BLaER1 (cell line): ENCODE data around the gene FOXP1.
A peak's percentile ranks its signal among the peaks of the same experiment; 100 is the strongest.

Experiments
- H3K27ac ChIP-seq: shearing (Covaris generic); formaldehyde crosslinking; 2 replicates; pipeline ENCODE4 v1.8.1; 2022
- H3K27me3 ChIP-seq: shearing (Covaris generic); formaldehyde crosslinking; 2 replicates; pipeline ENCODE4 v1.8.1; 2022
- H3K36me3 ChIP-seq: shearing (Covaris generic); formaldehyde crosslinking; 2 replicates; pipeline ENCODE4 v1.8.1; 2022
- H3K4me1 ChIP-seq: shearing (Covaris generic); formaldehyde crosslinking; 2 replicates; pipeline ENCODE4 v1.8.1; 2022
- H3K4me2 ChIP-seq: shearing (Covaris generic); formaldehyde crosslinking; 2 replicates; pipeline ENCODE4 v1.8.1; 2022
- H3K4me3 ChIP-seq: shearing (Covaris generic); formaldehyde crosslinking; 2 replicates; pipeline ENCODE4 v1.8.1; 2022
- H3K9ac ChIP-seq: shearing (Covaris generic); formaldehyde crosslinking; 2 replicates; pipeline ENCODE4 v1.8.1; 2022
- H3K9me3 ChIP-seq: shearing (Covaris generic); formaldehyde crosslinking; 2 replicates; pipeline ENCODE4 v1.8.1; 2022
- H4K20me1 ChIP-seq: shearing (Covaris generic); formaldehyde crosslinking; 2 replicates; pipeline ENCODE4 v1.8.1; 2022
- Cebpa-rat ChIP-seq: shearing (Covaris generic); IDR thresholded peaks from 2 replicates; pipeline ENCODE4 v1.8.1; 2022

FOXP1 gene

DNA sequence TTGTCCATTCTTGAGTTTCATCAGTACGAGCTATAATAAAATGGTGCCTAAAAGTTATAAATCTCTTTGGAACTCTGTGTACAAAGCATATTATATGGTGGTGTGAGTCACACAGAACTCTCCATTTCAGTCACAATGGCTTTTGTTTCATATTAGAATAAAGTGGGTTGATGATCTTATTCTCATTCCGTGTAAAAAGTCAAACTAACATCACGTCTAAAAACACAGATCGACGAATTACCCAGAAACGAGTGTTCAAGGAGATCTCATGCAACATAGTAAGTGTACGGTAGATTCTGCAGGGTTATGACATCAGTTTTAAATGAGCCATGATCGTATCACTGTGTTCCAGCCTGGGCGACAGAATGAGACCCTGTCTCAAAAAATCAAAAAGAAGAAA, 122.4 kb downstream of the FOXP1 start:
- Histone ChIP-seq H3K4me1 (peaks cover 27% of the 10 kb centered on the region), H3K36me3 (no peaks in the 10 kb centered on the region), H3K9ac (no peak overlapping the region), H3K27ac (no peak overlapping the region), H3K4me3 (no peak overlapping the region), H3K9me3 (no peaks in the 10 kb centered on the region), H3K27me3 (peaks cover 12% of the 10 kb centered on the region), H4K20me1 (peaks cover 6% of the 10 kb centered on the region; the same call in 1 of the 2 replicates), H3K4me2 (no peak overlapping the region)
- no peak for TF ChIP-seq Cebpa-rat

DNA sequence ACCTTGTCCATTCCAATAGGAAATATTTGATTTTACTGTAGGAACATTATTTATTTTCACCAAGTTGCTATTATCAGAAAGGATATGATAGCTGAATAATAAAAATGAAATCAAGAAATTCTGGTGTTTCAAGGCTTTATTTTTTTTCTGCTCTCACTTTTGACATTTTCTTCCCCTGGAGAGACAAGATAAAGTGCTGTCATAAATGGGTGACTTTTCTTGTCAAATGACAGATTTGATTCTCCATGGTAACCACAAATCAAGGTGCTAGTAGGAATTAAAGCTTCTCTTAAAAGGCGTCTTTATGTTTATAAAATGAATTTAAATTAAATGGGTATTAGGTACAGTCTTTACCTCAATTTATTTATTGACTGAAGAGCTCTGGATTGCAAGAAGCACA, 124.6 kb downstream of the FOXP1 start:
- no peaks in the 10 kb centered on the region for H3K9me3 ChIP-seq
- H4K20me1 ChIP-seq: peaks cover 6% of the 10 kb centered on the region; the same call in 1 of the 2 replicates
- TF ChIP-seq Cebpa-rat: no peak
- no peak overlapping the region for H3K4me3 ChIP-seq
- no peak overlapping the region for H3K27ac ChIP-seq
- H3K4me1 ChIP-seq: peaks cover 28% of the 10 kb centered on the region
- H3K4me2 ChIP-seq: no peak overlapping the region
- H3K36me3 ChIP-seq: no peaks in the 10 kb centered on the region
- no peak overlapping the region for H3K9ac ChIP-seq
- peaks cover 34% of the 10 kb centered on the region for H3K27me3 ChIP-seq

GRCh38 chr3:71456826-71457225, 126.7 kb downstream of the FOXP1 start:
- Histone ChIP-seq H3K9ac (no peak overlapping the region), H3K27me3 (peaks cover 45% of the 10 kb centered on the region), H3K27ac (no peak overlapping the region), H3K4me3 (no peak overlapping the region), H3K4me2 (no peak overlapping the region; the same call in 1 of the 2 replicates), H3K36me3 (no peaks in the 10 kb centered on the region), H3K9me3 (no peaks in the 10 kb centered on the region), H4K20me1 (peaks cover 6% of the 10 kb centered on the region; the same call in 1 of the 2 replicates), H3K4me1 (peaks cover 28% of the 10 kb centered on the region)
- no peak for TF ChIP-seq Cebpa-rat

- H3K27me3 ChIP-seq: peaks cover 45% of the 10 kb centered on the region
- TF ChIP-seq Cebpa-rat: no peak
- H3K4me1 ChIP-seq: peaks cover 28% of the 10 kb centered on the region
- no peak overlapping the region for H3K27ac ChIP-seq
- no peaks in the 10 kb centered on the region for H3K36me3 ChIP-seq
- H3K9ac ChIP-seq: no peak overlapping the region
- no peaks in the 10 kb centered on the region for H3K9me3 ChIP-seq
- H3K4me3 ChIP-seq: no peak overlapping the region
- peaks cover 6% of the 10 kb centered on the region; the same call in 1 of the 2 replicates for H4K20me1 ChIP-seq
- H3K4me2 ChIP-seq: peak overlapping the region; percentile 60
Measured at GRCh38 chr3:71456156-71456555, 127.4 kb downstream of the FOXP1 start.

GRCh38 chr3:71454512-71455403, 128.8 kb downstream of the FOXP1 start:
- no peak for TF ChIP-seq Cebpa-rat
- no peaks in the 10 kb centered on the region for H3K9me3 ChIP-seq
- peaks cover 45% of the 10 kb centered on the region for H3K27me3 ChIP-seq
- no peak overlapping the region for H3K27ac ChIP-seq
- H3K9ac ChIP-seq: no peak overlapping the region
- H4K20me1 ChIP-seq: peaks cover 6% of the 10 kb centered on the region; the same call in 1 of the 2 replicates
- no peak overlapping the region for H3K4me3 ChIP-seq
- no peaks in the 10 kb centered on the region for H3K36me3 ChIP-seq
- H3K4me2 ChIP-seq: 0 out of 2 replicates have a peak overlapping the region, but pooled peaks have one; percentile 6
- H3K4me1 ChIP-seq: peaks cover 28% of the 10 kb centered on the region

DNA sequence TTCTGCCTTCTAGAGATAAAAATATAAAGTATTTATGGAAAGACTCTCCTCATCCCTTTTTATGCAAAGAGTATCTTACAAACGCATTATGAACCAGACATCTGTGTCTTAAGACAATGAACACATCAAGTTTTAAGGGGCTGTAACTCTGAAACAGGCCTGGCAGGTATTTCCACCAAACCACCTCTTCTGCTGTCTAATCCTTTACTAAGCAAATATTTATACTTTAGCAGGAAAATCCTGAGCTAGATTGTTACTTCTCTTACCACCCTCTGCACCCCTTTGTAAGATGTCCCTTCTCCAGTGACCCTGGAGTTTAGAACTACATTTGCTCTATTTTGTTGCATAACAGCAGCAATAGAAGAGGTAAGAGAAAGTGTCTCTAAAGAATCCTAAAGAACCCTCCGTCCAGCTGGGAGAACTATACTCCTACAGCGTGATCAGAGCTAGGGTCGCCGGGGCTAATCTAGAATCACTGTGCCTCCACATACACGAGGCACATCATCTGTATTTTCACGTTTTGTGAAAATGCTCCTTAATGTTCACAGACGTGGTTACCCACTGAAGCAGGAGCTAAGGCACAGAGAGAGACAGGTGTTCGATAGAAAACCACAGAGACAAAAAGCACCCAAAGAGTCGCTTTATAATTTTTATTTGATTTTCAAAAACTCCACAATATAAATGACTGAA, 129.6 kb downstream of the FOXP1 start:
- no peaks in the 10 kb centered on the region for H3K9me3 ChIP-seq
- H3K4me3 ChIP-seq: no peak overlapping the region
- H3K4me1 ChIP-seq: peaks cover 28% of the 10 kb centered on the region
- H3K4me2 ChIP-seq: no peak overlapping the region
- H4K20me1 ChIP-seq: peaks cover 6% of the 10 kb centered on the region; the same call in 1 of the 2 replicates
- peaks cover 45% of the 10 kb centered on the region for H3K27me3 ChIP-seq
- H3K27ac ChIP-seq: no peak overlapping the region
- H3K9ac ChIP-seq: no peak overlapping the region
- no peaks in the 10 kb centered on the region for H3K36me3 ChIP-seq
- TF ChIP-seq Cebpa-rat: no peak

DNA sequence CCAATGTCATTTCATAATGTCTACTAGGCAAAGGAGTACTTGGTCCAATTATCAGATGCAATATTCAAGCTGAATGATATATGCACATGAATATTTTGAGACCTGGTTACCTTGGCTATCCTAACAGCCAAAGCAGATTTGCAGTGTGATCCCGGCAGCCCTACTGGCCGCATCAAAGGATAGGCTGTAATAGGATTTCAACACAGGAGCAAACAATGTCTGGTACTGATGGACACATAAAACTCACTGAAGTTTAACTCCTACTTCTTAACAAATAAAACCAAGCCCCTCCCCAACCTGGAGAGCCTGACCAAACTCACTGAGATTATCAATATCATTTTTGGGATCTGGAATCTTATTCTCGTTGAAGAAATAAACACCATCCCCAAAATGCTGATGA, 130.2 kb downstream of the FOXP1 start:
- Histone ChIP-seq H3K9me3 (no peaks in the 10 kb centered on the region), H3K9ac (no peak overlapping the region), H3K4me2 (no peak overlapping the region), H3K27ac (no peak overlapping the region), H3K27me3 (peaks cover 45% of the 10 kb centered on the region), H3K36me3 (no peaks in the 10 kb centered on the region), H3K4me1 (peaks cover 29% of the 10 kb centered on the region), H3K4me3 (no peak overlapping the region), H4K20me1 (peaks cover 6% of the 10 kb centered on the region; the same call in 1 of the 2 replicates)
- TF ChIP-seq Cebpa-rat: no peak

DNA sequence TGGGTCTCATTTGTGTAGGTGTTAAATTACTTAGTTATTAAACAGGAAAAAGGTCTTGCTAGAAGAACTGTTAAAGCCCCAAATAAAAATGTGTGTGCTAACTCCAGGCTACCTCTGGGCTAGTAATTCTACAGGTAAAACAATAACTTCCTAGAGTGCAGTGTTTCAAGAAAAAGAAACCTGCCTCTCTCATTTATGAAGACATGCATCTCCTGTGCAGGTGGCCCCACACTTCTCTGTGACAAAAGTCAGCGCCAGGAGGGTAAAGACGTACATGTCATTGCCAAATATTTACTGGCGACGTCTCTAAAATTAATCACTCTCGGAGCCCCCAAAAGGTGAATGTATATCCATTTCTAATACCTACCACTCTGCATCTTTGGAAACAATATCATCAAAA, 131.7 kb downstream of the FOXP1 start:
- Histone ChIP-seq H3K9me3 (no peaks in the 10 kb centered on the region), H3K4me1 (peaks cover 44% of the 10 kb centered on the region), H3K4me2 (no peak overlapping the region), H3K9ac (no peak overlapping the region), H3K27ac (no peak overlapping the region), H4K20me1 (no peaks in the 10 kb centered on the region; the same call in 1 of the 2 replicates), H3K4me3 (no peak overlapping the region), H3K27me3 (peaks cover 38% of the 10 kb centered on the region), H3K36me3 (no peaks in the 10 kb centered on the region)
- no peak for TF ChIP-seq Cebpa-rat

DNA sequence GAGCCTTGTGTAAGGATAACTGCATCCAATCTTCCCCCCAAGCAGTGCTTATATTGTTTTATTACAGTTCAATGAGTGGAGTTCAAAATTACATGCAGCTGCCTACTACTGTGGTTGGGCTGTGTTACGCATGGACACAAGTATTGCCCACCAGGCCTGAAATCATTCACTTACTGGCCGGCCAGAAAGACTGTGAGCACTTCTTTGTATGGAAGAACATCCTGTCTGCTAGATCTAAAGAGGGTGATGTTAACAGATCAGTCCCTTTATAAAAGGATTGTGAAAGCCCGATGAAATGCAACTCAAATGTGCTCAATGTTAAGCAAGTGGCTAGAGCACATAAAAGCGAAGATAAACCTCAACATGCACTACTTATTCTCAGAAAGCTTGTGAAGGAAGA, 132.5 kb downstream of the FOXP1 start:
- no peak overlapping the region for H3K4me3 ChIP-seq
- H3K4me2 ChIP-seq: no peak overlapping the region
- H3K27me3 ChIP-seq: peaks cover 33% of the 10 kb centered on the region
- H4K20me1 ChIP-seq: no peaks in the 10 kb centered on the region
- TF ChIP-seq Cebpa-rat: no peak
- no peak overlapping the region for H3K9ac ChIP-seq
- H3K9me3 ChIP-seq: no peaks in the 10 kb centered on the region
- H3K4me1 ChIP-seq: peaks cover 45% of the 10 kb centered on the region
- no peaks in the 10 kb centered on the region for H3K36me3 ChIP-seq
- H3K27ac ChIP-seq: no peak overlapping the region

DNA sequence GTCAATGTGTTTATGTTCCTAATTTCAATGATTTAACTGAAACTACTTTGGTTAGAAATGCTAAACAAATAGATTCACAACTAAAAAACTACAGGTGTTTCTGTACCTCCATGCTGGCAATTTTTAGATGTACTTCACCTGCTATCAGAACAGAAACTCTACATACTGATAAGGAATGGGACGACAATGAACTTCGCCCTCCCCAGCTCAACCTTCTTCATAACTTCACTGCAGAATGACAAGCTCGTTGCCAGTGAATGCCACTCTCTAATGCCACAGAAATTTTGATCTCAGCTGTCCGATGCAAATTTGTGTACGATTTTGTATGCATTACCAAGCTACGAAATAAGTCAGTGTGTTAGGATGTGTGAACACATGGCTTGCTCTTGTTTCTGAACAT, 133.4 kb downstream of the FOXP1 start:
- H3K9me3 ChIP-seq: no peaks in the 10 kb centered on the region
- H3K4me2 ChIP-seq: no peak overlapping the region
- H3K9ac ChIP-seq: no peak overlapping the region
- no peak overlapping the region for H3K4me3 ChIP-seq
- peaks cover 24% of the 10 kb centered on the region for H3K27me3 ChIP-seq
- H3K27ac ChIP-seq: no peak overlapping the region
- no peaks in the 10 kb centered on the region for H3K36me3 ChIP-seq
- H4K20me1 ChIP-seq: no peaks in the 10 kb centered on the region
- no peak for TF ChIP-seq Cebpa-rat
- peaks cover 45% of the 10 kb centered on the region for H3K4me1 ChIP-seq
